Activated T-cell treated with anti-CD3 and anti-CD28 coated beads, Interleukin-2, amount 50 U/mL, for 1 hour (primary cell): Measurements from ENCODE around the gene OR9K2.
"Not testable (repeated sequence)": the region's sequence is repeated elsewhere in the genome, so short reads cannot be mapped to it uniquely, and the experiment has no call there.

Source experiments
- DNase-seq: peaks from one replicate; pipeline ENCODE4 v3.0.0-alpha.2; 2020

Gene OR9K2, protein sequence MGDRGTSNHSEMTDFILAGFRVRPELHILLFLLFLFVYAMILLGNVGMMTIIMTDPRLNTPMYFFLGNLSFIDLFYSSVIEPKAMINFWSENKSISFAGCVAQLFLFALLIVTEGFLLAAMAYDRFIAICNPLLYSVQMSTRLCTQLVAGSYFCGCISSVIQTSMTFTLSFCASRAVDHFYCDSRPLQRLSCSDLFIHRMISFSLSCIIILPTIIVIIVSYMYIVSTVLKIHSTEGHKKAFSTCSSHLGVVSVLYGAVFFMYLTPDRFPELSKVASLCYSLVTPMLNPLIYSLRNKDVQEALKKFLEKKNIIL

DNA sequence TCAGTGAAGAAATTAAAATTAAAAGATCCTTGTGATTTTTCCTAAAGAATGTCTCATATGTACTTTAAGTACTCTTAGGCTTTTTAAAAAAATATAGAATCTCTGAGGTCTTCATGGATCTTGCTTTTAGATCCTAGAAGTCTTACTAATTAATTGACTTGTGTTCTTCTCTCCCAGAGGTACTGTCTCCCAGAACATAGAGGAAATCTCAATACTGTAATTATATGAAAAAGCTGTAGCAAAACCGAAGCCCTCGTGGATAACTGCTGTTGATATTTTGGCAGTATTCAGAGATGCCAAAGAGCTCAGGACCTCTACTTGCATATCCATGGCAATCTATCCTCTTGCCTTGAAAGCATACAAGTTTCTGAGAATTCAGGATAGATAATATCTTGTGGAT lies at the start of gene OR9K2:
OR9K2 (plus strand) TSS at position 301 of the 400 bp plus-strand sequence. CDS start 3,429 bp downstream, outside the sequence.
- no peak for DNase-seq

DNA sequence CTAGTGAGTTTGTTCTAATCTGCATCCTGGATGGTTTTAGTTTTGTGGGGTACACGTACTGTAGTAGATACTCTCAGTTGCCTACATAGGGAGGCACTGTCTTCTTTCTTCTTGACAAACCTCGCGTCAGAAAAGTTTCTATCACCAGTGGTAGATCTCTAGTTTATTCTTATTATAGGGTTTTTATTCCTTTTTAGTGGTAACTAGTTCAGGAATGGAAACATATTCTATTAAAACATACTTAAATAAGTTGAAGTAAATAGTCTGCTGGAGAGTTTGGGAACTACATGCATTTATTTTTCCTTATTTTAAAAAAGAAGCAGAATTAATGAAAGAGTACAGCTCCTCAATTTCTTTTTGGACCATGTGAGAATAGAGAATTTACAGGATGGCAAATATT lies 33.6 kb upstream of the OR9K2 start:
- no peak for DNase-seq

DNA sequence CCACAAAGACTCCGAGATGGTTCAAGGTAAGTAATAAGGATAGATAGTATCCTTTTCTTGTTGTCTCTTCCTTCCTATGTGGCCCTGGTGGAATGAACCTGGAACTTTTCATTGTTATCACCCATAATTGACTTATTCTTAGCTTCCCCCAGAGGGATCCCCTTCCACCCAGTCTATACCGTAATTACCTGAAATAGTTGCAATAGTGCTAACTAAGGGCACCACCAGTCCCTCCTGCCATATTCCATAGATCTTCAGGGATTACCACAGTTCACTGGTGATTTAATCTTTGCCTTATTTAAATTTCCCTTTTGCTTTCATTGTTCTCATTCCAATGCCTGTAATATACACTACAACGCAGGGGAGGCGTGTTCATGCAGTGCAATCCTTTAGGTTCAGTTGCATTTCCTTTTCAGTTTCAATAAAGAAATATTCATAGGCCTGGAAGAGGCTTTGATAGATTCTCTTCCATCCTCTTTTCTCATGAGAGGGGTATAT lies 13.8 kb upstream of the OR9K2 start:
- DNase-seq: no peak

GRCh38 chr12:55116152-55116551 lies 10.1 kb upstream of the OR9K2 start:
- no peak for DNase-seq

DNA sequence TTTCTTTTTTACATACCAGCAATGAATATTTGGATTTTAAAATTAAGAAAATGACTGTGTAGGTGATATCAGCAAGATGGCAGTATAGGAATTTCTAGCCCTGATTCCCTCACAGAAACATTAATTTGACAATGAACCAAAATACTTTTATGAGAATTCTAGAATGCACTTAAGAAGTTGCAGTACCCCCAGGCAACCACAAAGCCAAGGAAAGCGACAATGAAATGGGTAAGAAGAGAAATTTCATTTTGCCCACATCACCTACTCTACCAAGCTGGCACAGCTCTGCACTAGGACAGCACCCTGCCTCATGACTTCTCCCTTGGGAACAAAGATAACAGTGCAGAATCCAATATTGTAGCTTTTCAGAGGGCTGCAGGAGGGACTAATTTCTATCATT lies 6.6 kb downstream of the OR9K2 start:
- DNase-seq: no peak

GRCh38 chr12:55142669-55143565 lies 16.7 kb downstream of the OR9K2 start:
- DNase-seq: no peak

- DNase-seq: no peak
These were observed 17.3 kb downstream of the OR9K2 start for GRCh38 chr12:55143566-55143870.

DNA sequence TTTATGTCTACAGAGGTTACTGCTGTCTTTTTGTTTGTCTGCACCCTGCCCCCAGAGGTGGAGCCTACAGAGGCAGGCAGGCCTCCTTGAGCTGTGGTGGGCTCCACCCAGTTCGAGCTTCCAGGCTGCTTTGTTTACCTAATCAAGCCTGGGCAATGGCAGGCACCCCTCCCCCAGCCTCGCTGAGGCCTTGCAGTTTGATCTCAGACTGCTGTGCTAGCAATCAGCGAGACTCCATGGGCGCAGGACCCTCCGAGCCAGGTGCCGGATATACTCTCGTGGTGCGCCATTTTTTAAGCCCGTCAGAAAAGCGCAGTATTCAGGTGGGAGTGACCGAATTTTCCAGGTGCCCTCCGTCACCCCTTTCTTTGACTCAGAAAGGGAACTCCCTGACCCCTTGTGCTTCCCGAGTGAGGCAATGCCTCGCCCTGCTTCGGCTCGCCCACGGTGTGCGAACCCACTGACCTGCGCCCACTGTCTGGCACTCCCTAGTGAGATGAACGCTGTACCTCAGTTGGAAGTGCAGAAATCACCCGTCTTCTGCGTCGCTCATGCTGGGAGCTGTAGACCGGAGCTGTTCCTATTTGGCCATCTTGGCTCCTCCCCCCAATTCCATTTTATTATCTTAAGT lies 40.9 kb downstream of the OR9K2 start:
- not testable (repeated sequence) for DNase-seq

DNA sequence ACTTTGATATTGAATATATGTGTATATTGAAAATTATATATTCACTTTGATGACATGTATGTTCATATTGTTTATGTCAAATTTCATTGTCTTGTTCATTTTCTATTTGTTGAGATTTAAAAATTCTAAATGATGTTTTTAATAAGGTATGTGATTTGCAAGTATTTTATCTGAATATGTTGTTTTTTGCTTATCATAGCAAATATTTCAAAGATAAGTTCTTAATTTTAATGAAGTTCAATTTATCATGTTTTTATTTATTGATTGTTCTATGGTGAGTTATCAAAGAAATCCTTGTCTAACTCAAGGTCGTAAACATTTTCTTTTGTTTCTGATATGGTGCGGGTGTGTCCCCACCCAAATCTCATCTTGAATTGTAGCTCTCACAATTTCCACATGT lies 45.2 kb downstream of the OR9K2 start:
- no peak for DNase-seq

DNA sequence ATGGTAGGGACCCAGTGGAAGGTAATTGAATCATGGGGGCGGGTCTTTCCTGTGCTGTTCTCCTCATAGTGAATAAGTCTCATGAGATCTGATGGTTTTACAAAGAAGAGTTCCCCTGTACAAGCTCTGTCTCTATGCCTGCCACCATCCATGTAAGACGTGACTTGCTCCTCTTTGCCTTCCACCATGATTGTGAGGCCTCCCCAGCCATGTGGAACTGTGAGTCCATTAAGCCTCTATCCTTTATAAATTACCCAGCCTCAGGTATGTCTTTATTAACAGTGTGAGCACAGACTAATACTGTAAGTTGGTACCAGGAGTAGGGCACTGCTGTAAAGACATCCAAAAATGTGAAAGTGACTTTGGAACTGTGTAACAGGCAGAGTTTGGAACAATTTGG lies 45.6 kb downstream of the OR9K2 start:
- not testable (repeated sequence) for DNase-seq

GRCh38 chr12:55172686-55173085 lies 46.5 kb downstream of the OR9K2 start:
- no peak for DNase-seq

DNA sequence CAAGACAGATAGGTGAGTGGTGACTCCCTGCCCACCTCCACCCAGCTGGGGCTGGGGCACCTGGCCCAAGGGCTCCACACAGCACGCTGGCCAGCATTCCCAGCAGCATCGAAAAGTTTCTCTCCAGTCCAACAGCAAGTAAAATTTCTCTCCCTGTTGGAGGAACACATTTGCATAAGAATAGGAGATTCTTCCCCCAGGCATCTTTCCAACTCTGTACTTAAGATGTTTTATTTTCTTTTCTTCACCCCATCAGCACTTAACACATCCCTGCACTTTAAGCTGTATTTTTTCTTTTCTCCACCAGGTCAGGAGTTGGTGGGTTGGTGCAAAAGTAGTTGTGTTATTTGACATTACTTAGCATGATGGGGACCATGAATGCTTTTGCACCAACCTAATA lies 47.2 kb downstream of the OR9K2 start:
- no peak for DNase-seq
